SK-N-SH treated with all-trans-retinoic acid at 6 μM for 48 hours (cell line): ENCODE data around the gene HSPA4.

Source experiments
- BACH2 ChIP-seq: fragments of 250-450 bp; sonication (Bioruptor Pico); IDR thresholded peaks from 2 replicates; pipeline ENCODE4 v1.9.0; 2021; ENCODE audit warnings: mild to moderate bottlenecking, borderline replicate concordance
- CREB5 ChIP-seq: fragments of 250-450 bp; sonication (Bioruptor Pico); IDR thresholded peaks from 2 replicates; pipeline ENCODE4 v1.5.1; 2020; ENCODE audit warnings: low read depth, mild to moderate bottlenecking, moderate library complexity
- CSDC2 ChIP-seq: fragments of 250-450 bp; sonication (Bioruptor Pico); IDR thresholded peaks from 2 replicates; pipeline ENCODE4 v1.5.0; 2020; ENCODE audit warnings: mild to moderate bottlenecking, moderate library complexity
- ESRRG ChIP-seq: fragments of 250-450 bp; sonication (Bioruptor Pico); IDR thresholded peaks from 2 replicates; pipeline ENCODE4 v1.6.1; 2021; ENCODE audit warnings: mild to moderate bottlenecking
- OSR1 ChIP-seq: fragments of 250-450 bp; sonication (Bioruptor Pico); IDR thresholded peaks from 2 replicates; pipeline ENCODE4 v1.8.0; 2022; ENCODE audit warnings: moderate library complexity, mild to moderate bottlenecking, inconsistent platforms
- PATZ1 ChIP-seq: fragments of 250-450 bp; sonication (Bioruptor Pico); IDR thresholded peaks from 2 replicates; pipeline ENCODE4 v1.8.0; 2020; ENCODE audit warnings: mild to moderate bottlenecking, moderate library complexity, borderline replicate concordance
- RARB ChIP-seq: fragments of 250-450 bp; sonication (Bioruptor Pico); IDR thresholded peaks from 2 replicates; pipeline ENCODE4 v1.8.0; 2021; ENCODE audit warnings: mild to moderate bottlenecking, moderate library complexity
- TCF4 ChIP-seq: fragments of 250-450 bp; sonication (Bioruptor Pico); IDR thresholded peaks from 2 replicates; pipeline ENCODE4 v1.8.0; 2021; ENCODE audit warnings: mild to moderate bottlenecking, moderate library complexity, borderline replicate concordance
- TOX ChIP-seq: fragments of 250-450 bp; sonication (Bioruptor Pico); IDR thresholded peaks from 2 replicates; pipeline ENCODE4 v1.8.0; 2021; ENCODE audit warnings: mild to moderate bottlenecking, moderate library complexity, borderline replicate concordance
- ZFP3 ChIP-seq: fragments of 250-450 bp; sonication (Bioruptor Pico); IDR thresholded peaks from 2 replicates; pipeline ENCODE4 v1.5.0; 2020; ENCODE audit warnings: mild to moderate bottlenecking, moderate library complexity
- ZNF70 ChIP-seq: fragments of 450-650 bp; formaldehyde crosslinking; IDR thresholded peaks from 2 replicates; pipeline ENCODE4 v1.5.0; 2020; ENCODE audit warnings: mild to moderate bottlenecking, moderate library complexity
- ZNF8 ChIP-seq: fragments of 450-650 bp; formaldehyde crosslinking; IDR thresholded peaks from 2 replicates; pipeline ENCODE4 v1.5.0; 2020; ENCODE audit warnings: mild to moderate bottlenecking, moderate library complexity

- no peak for TF ChIP-seq PATZ1
- TF ChIP-seq TCF4 (CRISPR knock-in tag) = no peak
- TF ChIP-seq ZNF8 (CRISPR knock-in tag) = no peak
- no peak for TF ChIP-seq ZNF70 (CRISPR knock-in tag)
- TF ChIP-seq ESRRG (CRISPR knock-in tag) = no peak
- no peak for TF ChIP-seq OSR1 (CRISPR knock-in tag)
- TF ChIP-seq RARB (CRISPR knock-in tag) = no peak
- no peak for TF ChIP-seq BACH2 (CRISPR knock-in tag)
- no peak for TF ChIP-seq TOX
- TF ChIP-seq CSDC2 (CRISPR knock-in tag) = no peak
- no peak for TF ChIP-seq ZFP3
- no peak for TF ChIP-seq CREB5 (CRISPR knock-in tag)
Observed at GRCh38 chr5:133015466-133015865, 36.3 kb upstream of the HSPA4 start.
